Measurements from ENCODE around the gene MAP3K5.

- TF ChIP-seq POLR2A (IDR thresholded peaks at IDR 0.05; ENCODE audit: low read depth, low read length) (peak; percentile 92), TAF1 (IDR thresholded peaks at IDR 0.05; ENCODE audit: low read depth, low read length) (peak; percentile 79), POLR2AphosphoS5 (IDR thresholded peaks at IDR 0.05; ENCODE audit: low read depth, low read length) (peak; percentile 94), SPI1 (IDR thresholded peaks at IDR 0.05; ENCODE audit: low read depth, low read length) (0 out of 2 replicates have a peak, but pooled peaks have one; percentile 30), POU2F2 (IDR thresholded peaks at IDR 0.05; ENCODE audit: low read depth, low read length) (peak; percentile 69; the same call in 1 of the 2 replicates), PAX5 (IDR thresholded peaks at IDR 0.05; ENCODE audit: insufficient read depth, low read length, severe bottlenecking) (no peak)
Measured at GRCh38 chr6:136791296-136792094, 782 bp downstream of the MAP3K5 start.
